WTC11 (cell line): ENCODE results near the gene ARAP3.

Experiments
- GABPB1 ChIP-seq: sonication (generic); formaldehyde crosslinking; IDR thresholded peaks from 2 replicates; pipeline ENCODE4 v1.8.1; 2023; ENCODE audit warnings: mild to moderate bottlenecking, missing genetic modification reagents
- KAT7 ChIP-seq: sonication (generic); formaldehyde crosslinking; IDR thresholded peaks from 2 replicates; pipeline ENCODE4 v1.8.1; 2023; ENCODE audit warnings: missing genetic modification reagents, mild to moderate bottlenecking, borderline replicate concordance
- MXD4 ChIP-seq: fragments of 250-450 bp; sonication (Bioruptor Pico); IDR thresholded peaks from 2 replicates; pipeline ENCODE4 v1.8.0; 2021; ENCODE audit warnings: mild to moderate bottlenecking, moderate library complexity, borderline replicate concordance
- RELA ChIP-seq: sonication (generic); formaldehyde crosslinking; IDR thresholded peaks from 2 replicates; pipeline ENCODE4 v1.8.1; 2022; ENCODE audit warnings: missing genetic modification reagents, mild to moderate bottlenecking, borderline replicate concordance
- SMAD4 ChIP-seq: sonication (generic); formaldehyde crosslinking; IDR thresholded peaks from 2 replicates; pipeline ENCODE4 v1.8.0; 2022; ENCODE audit warnings: mild to moderate bottlenecking, missing genetic modification reagents
- TEAD4 ChIP-seq: sonication (generic); formaldehyde crosslinking; IDR thresholded peaks from 2 replicates; pipeline ENCODE4 v1.8.0; 2022; ENCODE audit warnings: mild to moderate bottlenecking, missing genetic modification reagents
- TF ChIP-seq, protein P1 (sequence below): fragments of 200-600 bp; IDR thresholded peaks from 2 replicates; pipeline ENCODE4 v1.8.0; 2022; ENCODE audit warnings: antibody characterized with exemption

GRCh38 chr5:141675672-141676071 lies 6.4 kb downstream of the ARAP3 start:
- TF ChIP-seq, protein P1, sequence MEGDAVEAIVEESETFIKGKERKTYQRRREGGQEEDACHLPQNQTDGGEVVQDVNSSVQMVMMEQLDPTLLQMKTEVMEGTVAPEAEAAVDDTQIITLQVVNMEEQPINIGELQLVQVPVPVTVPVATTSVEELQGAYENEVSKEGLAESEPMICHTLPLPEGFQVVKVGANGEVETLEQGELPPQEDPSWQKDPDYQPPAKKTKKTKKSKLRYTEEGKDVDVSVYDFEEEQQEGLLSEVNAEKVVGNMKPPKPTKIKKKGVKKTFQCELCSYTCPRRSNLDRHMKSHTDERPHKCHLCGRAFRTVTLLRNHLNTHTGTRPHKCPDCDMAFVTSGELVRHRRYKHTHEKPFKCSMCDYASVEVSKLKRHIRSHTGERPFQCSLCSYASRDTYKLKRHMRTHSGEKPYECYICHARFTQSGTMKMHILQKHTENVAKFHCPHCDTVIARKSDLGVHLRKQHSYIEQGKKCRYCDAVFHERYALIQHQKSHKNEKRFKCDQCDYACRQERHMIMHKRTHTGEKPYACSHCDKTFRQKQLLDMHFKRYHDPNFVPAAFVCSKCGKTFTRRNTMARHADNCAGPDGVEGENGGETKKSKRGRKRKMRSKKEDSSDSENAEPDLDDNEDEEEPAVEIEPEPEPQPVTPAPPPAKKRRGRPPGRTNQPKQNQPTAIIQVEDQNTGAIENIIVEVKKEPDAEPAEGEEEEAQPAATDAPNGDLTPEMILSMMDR = no peak
- TF ChIP-seq GABPB1 (no peak), SMAD4 (CRISPR knock-in tag) (no peak), RELA (no peak), TEAD4 (CRISPR knock-in tag) (no peak), MXD4 (CRISPR knock-in tag) (no peak), KAT7 (CRISPR knock-in tag) (no peak)
